SK-N-SH (cell line): ENCODE results near the gene MSRB2. TPM values are rescaled to one million over a fixed set of nuclear protein-coding genes. Genes with fewer than 3 reads are reported as not detected.

Source experiments
- CTCF ChIA-PET: fragments of 300-600, 350-600 bp; formaldehyde crosslinking; extraction: SDS; loops from one replicate; lab custom pipeline; 2021; lab: Yijun Ruan, JAX
- POLR2A ChIA-PET: fragments of 350-600 bp; sonication (Branson Sonifier 250); formaldehyde crosslinking; extraction: SDS; loops from one replicate; lab custom pipeline; 2020; ENCODE audit warnings: antibody characterized with exemption, inconsistent platforms; lab: Yijun Ruan, JAX
- DNase-seq: peaks from one replicate; pipeline ENCODE4 v3.0.0; 2012
- H2AFZ ChIP-seq: fragments of 200-600 bp; sonication (generic); 2 replicates; pipeline ENCODE4 v1.8.1; 2016; ENCODE audit warnings: antibody characterized with exemption, mild to moderate bottlenecking, low read depth
- H3F3A ChIP-seq: fragments of 200-600 bp; sonication (generic); replicated peaks from 2 replicates; pipeline ENCODE3; 2016; ENCODE audit warnings: antibody characterized with exemption, mild to moderate bottlenecking; ENCODE audit not compliant: insufficient read depth
- H3K27ac ChIP-seq, 2 experiments: fragments of 200-500 bp in 1 of 2; fragments of 200-600 bp in 1 of 2; sonication (Bioruptor generic) in 1 of 2; sonication (generic), shearing (Covaris generic) in 1 of 2; 2 replicates each; pipeline versions ENCODE4 v1.5.1 to v1.6.1; 2014 to 2016; ENCODE audit warnings: low read depth in 2 of 2, inconsistent platforms in 1 of 2, low read length in 1 of 2, mild to moderate bottlenecking in 1 of 2, mixed read lengths in 1 of 2
- H3K27me3 ChIP-seq: fragments of 200-600 bp; sonication (generic), shearing (Covaris generic); 2 replicates; pipeline ENCODE4 v1.6.1; 2016; ENCODE audit warnings: mixed run types; ENCODE audit not compliant: insufficient read depth
- H3K36me3 ChIP-seq, 2 experiments: fragments of 200-500 bp in 1 of 2; fragments of 200-600 bp in 1 of 2; sonication (Bioruptor generic) in 1 of 2; sonication (generic) in 1 of 2; replicated peaks in 1 of 2; 2 replicates each; pipeline versions ENCODE3 to v1.5.1; 2014 to 2016; ENCODE audit warnings: low read length in 1 of 2, mild to moderate bottlenecking in 1 of 2; ENCODE audit not compliant: insufficient read depth in 2 of 2, control insufficient read depth in 1 of 2
- H3K4me1 ChIP-seq, 2 experiments: fragments of 200-500 bp in 1 of 2; fragments of 200-600 bp in 1 of 2; sonication (Bioruptor generic) in 1 of 2; sonication (generic), shearing (Covaris generic) in 1 of 2; 2 replicates each; pipeline versions ENCODE4 v1.5.1 to v1.6.1; 2014 to 2016; ENCODE audit warnings: low read depth in 1 of 2, low read length in 1 of 2, mixed run types in 1 of 2; ENCODE audit not compliant: insufficient read depth in 2 of 2, control insufficient read depth in 1 of 2
- H3K4me2 ChIP-seq: fragments of 200-600 bp; sonication (generic), shearing (Covaris generic); 2 replicates; pipeline ENCODE4 v1.6.1; 2017; ENCODE audit warnings: mixed run types
- H3K4me3 ChIP-seq, 2 experiments: fragments of 200-500 bp in 1 of 2; fragments of 200-600 bp in 1 of 2; sonication (Bioruptor generic) in 1 of 2; sonication (generic), shearing (Covaris generic) in 1 of 2; 2 replicates each; pipeline versions ENCODE4 v1.5.1 to v1.8.1; 2014 to 2016; ENCODE audit warnings: low read depth in 2 of 2, inconsistent platforms in 1 of 2, low read length in 1 of 2, mild to moderate bottlenecking in 1 of 2, mixed read lengths in 1 of 2, moderate library complexity in 1 of 2
- H3K79me2 ChIP-seq: fragments of 200-600 bp; sonication (generic); 2 replicates; pipeline ENCODE4 v1.8.1; 2017; ENCODE audit warnings: mild to moderate bottlenecking; ENCODE audit not compliant: insufficient read depth
- H3K9ac ChIP-seq: fragments of 200-600 bp; sonication (generic); 2 replicates; pipeline ENCODE4 v1.6.1; 2017; ENCODE audit warnings: mixed run types
- H3K9me2 ChIP-seq: fragments of 200-600 bp; sonication (generic); 2 replicates; pipeline ENCODE4 v1.6.1; 2017; ENCODE audit warnings: mixed run types
- H3K9me3 ChIP-seq: fragments of 200-600 bp; sonication (generic); 2 replicates; pipeline ENCODE4 v1.6.1; 2017; ENCODE audit warnings: mixed run types, mild to moderate bottlenecking, moderate library complexity
- H4K20me1 ChIP-seq: fragments of 200-600 bp; sonication (generic); 2 replicates; pipeline ENCODE4 v1.6.1; 2017; ENCODE audit warnings: mild to moderate bottlenecking, mixed run types; ENCODE audit not compliant: insufficient read depth
- ELF1 ChIP-seq: IDR thresholded peaks from 2 replicates; pipeline ENCODE4 v1.4.0; 2012
- FOSL2 ChIP-seq: IDR thresholded peaks from 2 replicates; pipeline ENCODE4 v1.4.0; 2012; ENCODE audit warnings: low read depth, mild to moderate bottlenecking, moderate library complexity, borderline replicate concordance
- FOXM1 ChIP-seq: IDR thresholded peaks from 2 replicates; pipeline ENCODE4 v1.4.0; 2012; ENCODE audit warnings: low read depth, mild to moderate bottlenecking
- NRF1 ChIP-seq: IDR thresholded peaks from 2 replicates; pipeline ENCODE4 v1.6.1; 2012; ENCODE audit warnings: low read depth, mild to moderate bottlenecking, low read length
- RAD21 ChIP-seq: IDR thresholded peaks from 2 replicates; pipeline ENCODE4 v1.6.1; 2012; ENCODE audit warnings: mild to moderate bottlenecking, low read length
- SMC3 ChIP-seq: IDR thresholded peaks from 2 replicates; pipeline ENCODE4 v1.6.1; 2012; ENCODE audit warnings: low read depth, low read length, improper control_type of control experiment
- WGBS: methylation state at CpG from one replicate; pipeline ENCODE4 v1.1.6; 2017; ENCODE audit warnings: low lambda C conversion rate; 5-methylcytosine and 5-hydroxymethylcytosine counted together
- polyA plus RNA-seq, 3 experiments: library from polyadenylated mRNA; depleted of rRNA; stranded (reverse); fragments of >200 nt; gene quantifications; 2 replicates each; pipeline ENCODE4 v1.2.3, GENCODE V29; 2012
- small RNA-seq, 7 experiments: library from RNA; depleted of rRNA; stranded (forward); fragments of <200 nt; gene quantifications; one replicate each; pipeline ENCODE3, GENCODE V24; 2012
- TF ChIP-seq, protein P1 (sequence below): fragments of 150-350 bp; IDR thresholded peaks from 2 replicates; pipeline ENCODE4 v1.6.1; 2016; ENCODE audit warnings: mild to moderate bottlenecking, low read depth, low read length
- TF ChIP-seq, protein P2 (sequence below): fragments of 200-600 bp; sonication (generic); IDR thresholded peaks from 2 replicates; pipeline ENCODE4 v1.6.1; 2017; ENCODE audit warnings: antibody characterized with exemption, mild to moderate bottlenecking, moderate library complexity
- TF ChIP-seq, protein P3 (sequence below): IDR thresholded peaks from 2 replicates; pipeline ENCODE4 v1.6.1; 2012; ENCODE audit warnings: mild to moderate bottlenecking, low read depth, low read length, moderate library complexity

Gene MSRB2
- polyA plus RNA-seq, 1 of the 3 experiments (the other 2 are of a cell fraction) = 44.0 TPM

DNA sequence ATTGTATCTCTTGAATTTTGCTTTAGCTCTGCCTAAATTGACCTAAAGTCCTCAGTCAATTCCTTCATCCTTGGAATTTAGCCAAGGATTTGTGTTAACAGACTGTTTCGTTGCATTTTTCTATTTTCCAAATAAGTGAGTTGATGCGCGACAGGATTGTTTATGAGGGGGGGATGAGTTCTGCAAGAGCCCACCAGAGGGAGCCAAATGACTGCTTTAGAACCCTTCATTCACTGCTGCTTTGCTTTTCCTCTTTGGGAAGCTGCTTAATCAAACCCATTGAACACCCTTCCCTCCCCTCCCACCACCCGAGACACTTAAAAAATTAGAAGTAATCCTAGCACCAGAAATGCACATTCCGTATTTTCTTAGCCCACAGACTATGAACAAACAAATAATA lies 63.0 kb downstream of the MSRB2 start:
- H3K4me3 ChIP-seq = peak overlapping the region; percentile 25 to 49; a peak in 3 of 4 replicates
- TF ChIP-seq RAD21 (peak; percentile 91), SMC3 (peak; percentile 76), ELF1 (no peak), NRF1 (no peak), FOSL2 (no peak)
- TF ChIP-seq, protein P1, sequence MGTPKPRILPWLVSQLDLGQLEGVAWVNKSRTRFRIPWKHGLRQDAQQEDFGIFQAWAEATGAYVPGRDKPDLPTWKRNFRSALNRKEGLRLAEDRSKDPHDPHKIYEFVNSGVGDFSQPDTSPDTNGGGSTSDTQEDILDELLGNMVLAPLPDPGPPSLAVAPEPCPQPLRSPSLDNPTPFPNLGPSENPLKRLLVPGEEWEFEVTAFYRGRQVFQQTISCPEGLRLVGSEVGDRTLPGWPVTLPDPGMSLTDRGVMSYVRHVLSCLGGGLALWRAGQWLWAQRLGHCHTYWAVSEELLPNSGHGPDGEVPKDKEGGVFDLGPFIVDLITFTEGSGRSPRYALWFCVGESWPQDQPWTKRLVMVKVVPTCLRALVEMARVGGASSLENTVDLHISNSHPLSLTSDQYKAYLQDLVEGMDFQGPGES = no peak
- TF ChIP-seq, protein P2, sequence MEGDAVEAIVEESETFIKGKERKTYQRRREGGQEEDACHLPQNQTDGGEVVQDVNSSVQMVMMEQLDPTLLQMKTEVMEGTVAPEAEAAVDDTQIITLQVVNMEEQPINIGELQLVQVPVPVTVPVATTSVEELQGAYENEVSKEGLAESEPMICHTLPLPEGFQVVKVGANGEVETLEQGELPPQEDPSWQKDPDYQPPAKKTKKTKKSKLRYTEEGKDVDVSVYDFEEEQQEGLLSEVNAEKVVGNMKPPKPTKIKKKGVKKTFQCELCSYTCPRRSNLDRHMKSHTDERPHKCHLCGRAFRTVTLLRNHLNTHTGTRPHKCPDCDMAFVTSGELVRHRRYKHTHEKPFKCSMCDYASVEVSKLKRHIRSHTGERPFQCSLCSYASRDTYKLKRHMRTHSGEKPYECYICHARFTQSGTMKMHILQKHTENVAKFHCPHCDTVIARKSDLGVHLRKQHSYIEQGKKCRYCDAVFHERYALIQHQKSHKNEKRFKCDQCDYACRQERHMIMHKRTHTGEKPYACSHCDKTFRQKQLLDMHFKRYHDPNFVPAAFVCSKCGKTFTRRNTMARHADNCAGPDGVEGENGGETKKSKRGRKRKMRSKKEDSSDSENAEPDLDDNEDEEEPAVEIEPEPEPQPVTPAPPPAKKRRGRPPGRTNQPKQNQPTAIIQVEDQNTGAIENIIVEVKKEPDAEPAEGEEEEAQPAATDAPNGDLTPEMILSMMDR = peak; percentile 94
- DNase-seq = peak; percentile 85
- H3K4me2 ChIP-seq = peak overlapping the region; percentile 68
- H3K36me3 ChIP-seq = no peaks in the 10 kb centered on the region
- peaks cover 7% of the 10 kb centered on the region; the same call in 1 of the 2 replicates for H3K27me3 ChIP-seq
- CTCF ChIA-PET = interaction anchor here (0.5 to 9.9 kb wide), 116 partner anchors 8 to 1784 kb away, joined by 3 to 208 read pairs (median 4); partner anchors contain the start of gene PTF1A
- H2AFZ ChIP-seq = 0 out of 2 replicates have a peak overlapping the region, but pooled peaks have one; percentile 7
- no peak overlapping the region for H3K27ac ChIP-seq
- H3K79me2 ChIP-seq = no peaks in the 10 kb centered on the region
- no peaks in the 10 kb centered on the region for H3K9me2 ChIP-seq
- POLR2A ChIA-PET = interaction anchor here (1.0 kb wide), 1 partner anchor 135 kb away, joined by 3 read pairs; no protein-coding TSS in a partner anchor
- no peaks in the 10 kb centered on the region for H3K9me3 ChIP-seq
- 1% methylated on average over 5 of the region's 5 CpGs for WGBS
- peaks cover 0 to 3% of the 10 kb centered on the region in 2 experiments; a peak in 1 of 4 replicates for H3K4me1 ChIP-seq
- H3K9ac ChIP-seq = no peak overlapping the region
- no peaks in the 10 kb centered on the region for H4K20me1 ChIP-seq
- H3F3A ChIP-seq = no peaks in the 10 kb centered on the region

DNA sequence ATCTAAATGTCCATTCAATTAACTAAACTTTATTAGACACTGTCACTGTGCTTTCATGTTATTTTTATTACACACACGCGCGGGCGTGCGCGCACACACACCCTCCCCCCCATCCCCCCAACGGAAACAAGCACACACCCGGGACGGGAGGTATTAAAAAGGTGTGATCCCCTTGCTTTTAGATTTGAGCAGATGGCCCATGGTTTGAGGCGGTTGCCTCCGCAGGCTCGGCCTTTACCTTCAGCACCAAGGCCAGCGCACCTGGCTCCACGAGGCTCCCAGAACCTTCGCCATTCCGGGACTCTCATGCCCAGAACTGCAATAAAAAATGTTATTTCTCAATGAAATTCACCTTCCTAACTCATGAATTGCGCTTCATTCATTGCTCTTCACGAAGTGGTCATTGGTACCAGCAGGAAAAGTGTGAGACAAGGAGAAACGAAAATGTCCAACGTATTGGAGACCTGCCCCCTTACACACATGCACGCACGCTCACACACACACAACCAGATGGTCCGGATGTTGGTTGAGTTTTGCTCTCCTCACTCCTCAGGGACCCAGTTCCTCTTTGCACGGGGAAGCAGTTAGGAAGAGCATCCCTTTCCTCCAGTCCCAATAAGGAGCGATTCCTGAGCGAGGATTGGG lies 76.0 kb downstream of the MSRB2 start:
- H3K9me3 ChIP-seq = no peaks in the 10 kb centered on the region
- 54% methylated on average over 25 of the region's 26 CpGs for WGBS
- no peaks in the 10 kb centered on the region for H3K36me3 ChIP-seq
- no peak overlapping the region for H2AFZ ChIP-seq
- no peak for DNase-seq
- no peaks in the 10 kb centered on the region for H4K20me1 ChIP-seq
- H3K79me2 ChIP-seq = no peaks in the 10 kb centered on the region
- no peak overlapping the region for H3K27ac ChIP-seq
- ChIA-PET POLR2A (no interaction called here), CTCF (interaction anchor here (2.3 kb wide), 1 partner anchor 14 kb away, joined by 13 read pairs; no protein-coding TSS in a partner anchor)
- H3K9me2 ChIP-seq = no peaks in the 10 kb centered on the region
- TF ChIP-seq ELF1 (no peak), FOXM1 (no peak)
- TF ChIP-seq, protein P3, sequence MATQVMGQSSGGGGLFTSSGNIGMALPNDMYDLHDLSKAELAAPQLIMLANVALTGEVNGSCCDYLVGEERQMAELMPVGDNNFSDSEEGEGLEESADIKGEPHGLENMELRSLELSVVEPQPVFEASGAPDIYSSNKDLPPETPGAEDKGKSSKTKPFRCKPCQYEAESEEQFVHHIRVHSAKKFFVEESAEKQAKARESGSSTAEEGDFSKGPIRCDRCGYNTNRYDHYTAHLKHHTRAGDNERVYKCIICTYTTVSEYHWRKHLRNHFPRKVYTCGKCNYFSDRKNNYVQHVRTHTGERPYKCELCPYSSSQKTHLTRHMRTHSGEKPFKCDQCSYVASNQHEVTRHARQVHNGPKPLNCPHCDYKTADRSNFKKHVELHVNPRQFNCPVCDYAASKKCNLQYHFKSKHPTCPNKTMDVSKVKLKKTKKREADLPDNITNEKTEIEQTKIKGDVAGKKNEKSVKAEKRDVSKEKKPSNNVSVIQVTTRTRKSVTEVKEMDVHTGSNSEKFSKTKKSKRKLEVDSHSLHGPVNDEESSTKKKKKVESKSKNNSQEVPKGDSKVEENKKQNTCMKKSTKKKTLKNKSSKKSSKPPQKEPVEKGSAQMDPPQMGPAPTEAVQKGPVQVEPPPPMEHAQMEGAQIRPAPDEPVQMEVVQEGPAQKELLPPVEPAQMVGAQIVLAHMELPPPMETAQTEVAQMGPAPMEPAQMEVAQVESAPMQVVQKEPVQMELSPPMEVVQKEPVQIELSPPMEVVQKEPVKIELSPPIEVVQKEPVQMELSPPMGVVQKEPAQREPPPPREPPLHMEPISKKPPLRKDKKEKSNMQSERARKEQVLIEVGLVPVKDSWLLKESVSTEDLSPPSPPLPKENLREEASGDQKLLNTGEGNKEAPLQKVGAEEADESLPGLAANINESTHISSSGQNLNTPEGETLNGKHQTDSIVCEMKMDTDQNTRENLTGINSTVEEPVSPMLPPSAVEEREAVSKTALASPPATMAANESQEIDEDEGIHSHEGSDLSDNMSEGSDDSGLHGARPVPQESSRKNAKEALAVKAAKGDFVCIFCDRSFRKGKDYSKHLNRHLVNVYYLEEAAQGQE = peak; percentile 95
- peaks cover 23% of the 10 kb centered on the region; the same call in 1 of the 2 replicates for H3K27me3 ChIP-seq
- no peak overlapping the region for H3K9ac ChIP-seq
- H3K4me3 ChIP-seq = no peak overlapping the region
- no peaks in the 10 kb centered on the region for H3F3A ChIP-seq
- H3K4me1 ChIP-seq = no peaks in the 10 kb centered on the region
- no peak overlapping the region for H3K4me2 ChIP-seq

Small RNA genes within 50 kb of the gene (small RNA-seq; reads per million reads assigned to genes)
- gene RF00561 = 0 reads per million in 7 experiments

Other genes starting within 250 kb of the MSRB2 start
- gene ARMC3, start 167.5 kb upstream of the MSRB2 start, polyA plus RNA-seq (2012; rRNA removed) = not detected in 2 replicates
- not detected in 2 replicates for gene PTF1A, start 96.7 kb downstream of the MSRB2 start, polyA plus RNA-seq (2012; rRNA removed)
- 0.97 and 1.1 TPM in 2 replicates for gene C10orf67, start 249.2 kb downstream of the MSRB2 start, polyA plus RNA-seq (2012; rRNA removed)